NB4 (cell line): ENCODE results near the gene MYLK3.

Experiments
- MAX ChIP-seq: IDR thresholded peaks from 2 replicates; pipeline ENCODE4 v1.6.1; 2011; ENCODE audit warnings: low read depth, low read length
- TF ChIP-seq, protein P1 (sequence below): IDR thresholded peaks from one replicate; pipeline ENCODE4 v1.5.1; 2012; ENCODE audit warnings: low read depth, low read length

DNA sequence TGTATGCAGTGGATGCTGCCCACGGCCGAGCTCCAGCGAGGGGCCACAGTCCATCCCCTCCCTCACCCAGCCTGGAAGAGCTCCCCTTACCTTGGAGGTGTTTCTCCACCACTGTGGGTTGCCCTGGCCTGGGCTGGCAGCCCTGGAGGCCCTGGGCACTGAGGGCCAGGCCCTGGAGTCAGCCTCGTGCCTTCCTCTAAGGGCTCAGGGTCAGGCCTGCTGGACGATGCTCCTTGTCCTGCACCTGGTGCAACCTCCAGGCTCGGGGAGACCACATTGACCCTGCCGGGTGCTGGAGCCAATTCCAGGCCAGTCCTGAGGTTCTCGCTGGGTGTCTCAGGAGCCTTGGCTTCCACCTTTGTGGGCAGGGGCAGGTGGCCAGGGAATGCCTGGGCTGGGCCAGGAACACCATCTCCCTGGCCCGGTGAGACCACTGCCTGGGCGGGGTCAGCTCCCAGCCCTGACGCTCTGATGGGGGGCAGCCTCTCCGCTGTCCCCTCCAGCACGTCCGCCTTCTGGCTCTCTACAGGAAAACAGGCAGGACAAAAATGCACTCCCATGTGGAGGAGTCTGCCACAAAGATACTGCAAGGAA is 10.4 kb downstream of the MYLK3 start:
- TF ChIP-seq, protein P1, sequence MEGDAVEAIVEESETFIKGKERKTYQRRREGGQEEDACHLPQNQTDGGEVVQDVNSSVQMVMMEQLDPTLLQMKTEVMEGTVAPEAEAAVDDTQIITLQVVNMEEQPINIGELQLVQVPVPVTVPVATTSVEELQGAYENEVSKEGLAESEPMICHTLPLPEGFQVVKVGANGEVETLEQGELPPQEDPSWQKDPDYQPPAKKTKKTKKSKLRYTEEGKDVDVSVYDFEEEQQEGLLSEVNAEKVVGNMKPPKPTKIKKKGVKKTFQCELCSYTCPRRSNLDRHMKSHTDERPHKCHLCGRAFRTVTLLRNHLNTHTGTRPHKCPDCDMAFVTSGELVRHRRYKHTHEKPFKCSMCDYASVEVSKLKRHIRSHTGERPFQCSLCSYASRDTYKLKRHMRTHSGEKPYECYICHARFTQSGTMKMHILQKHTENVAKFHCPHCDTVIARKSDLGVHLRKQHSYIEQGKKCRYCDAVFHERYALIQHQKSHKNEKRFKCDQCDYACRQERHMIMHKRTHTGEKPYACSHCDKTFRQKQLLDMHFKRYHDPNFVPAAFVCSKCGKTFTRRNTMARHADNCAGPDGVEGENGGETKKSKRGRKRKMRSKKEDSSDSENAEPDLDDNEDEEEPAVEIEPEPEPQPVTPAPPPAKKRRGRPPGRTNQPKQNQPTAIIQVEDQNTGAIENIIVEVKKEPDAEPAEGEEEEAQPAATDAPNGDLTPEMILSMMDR: no peak
- TF ChIP-seq MAX: no peak
